ENCODE data around the gene PRDM13. TPM values are rescaled to one million over a fixed set of nuclear protein-coding genes. Genes with fewer than 3 reads are reported as not detected.

The PRDM13 gene
- total and polyA plus RNA-seq, 4 donors: not detected

GRCh38 chr6:99613705-99614429 is 7.2 kb downstream of the PRDM13 start:
- H3K9ac ChIP-seq (ENCODE audit: low read depth in 1 of 2, low read length in 2 of 2): no peak overlapping the region
- TF ChIP-seq NR2F2 (IDR thresholded peaks at IDR 0.05) (no peak), SP1 (IDR thresholded peaks at IDR 0.05) (no peak), HNF4A (conservative IDR thresholded peaks at IDR 0.05) (no peak), HNF4G (IDR thresholded peaks at IDR 0.05) (no peak), EGR1 (IDR thresholded peaks at IDR 0.05; ENCODE audit: low read depth in 2 of 2) (no peak), RXRA (IDR thresholded peaks at IDR 0.05) (no peak), ZBTB33 (IDR thresholded peaks at IDR 0.05) (no peak), CTCF (IDR thresholded peaks at IDR 0.05; ENCODE audit: low read depth, low read length, missing input control) (no peak), FOXA1 (IDR thresholded peaks at IDR 0.05) (no peak), RAD21 (IDR thresholded peaks at IDR 0.05) (no peak), TAF1 (conservative IDR thresholded peaks at IDR 0.05) (no peak), MAX (IDR thresholded peaks at IDR 0.05) (no peak), REST (IDR thresholded peaks at IDR 0.05) (no peak), GABPA (IDR thresholded peaks at IDR 0.05 in 1 of 2, conservative IDR thresholded peaks at IDR 0.05 in 1 of 2) (no peak), YY1 (IDR thresholded peaks at IDR 0.05) (no peak)
- peaks cover 12 to 22% (median 18%) of the 10 kb centered on the region in 4 donors for H3K4me1 ChIP-seq (ENCODE audit: control insufficient read depth in 4 of 4, insufficient read depth in 4 of 4, low read length in 3 of 4)
- no peak overlapping the region for H3K27ac ChIP-seq (ENCODE audit: low read depth in 1 of 2, low read length in 2 of 2)
- no peak for DNase-seq (ENCODE audit: low spot score)
- H3K27me3 ChIP-seq (ENCODE audit: control insufficient read depth in 4 of 4, insufficient read depth in 4 of 4, low read length in 3 of 4): peaks cover 9 to 38% (median 20%) of the 10 kb centered on the region in 4 donors
- peak overlapping the region; percentile 37 to 53 (median 48) for H3K4me3 ChIP-seq (ENCODE audit: low read depth in 1 of 3, low read length in 3 of 3)
- 2% methylated on average over 82 of the region's 82 CpGs for WGBS
- no peaks in the 10 kb centered on the region for H3K36me3 ChIP-seq (ENCODE audit: control insufficient read depth in 4 of 4, insufficient read depth in 3 of 4, low read depth in 1 of 4, low read length in 3 of 4)
- H3K9me3 ChIP-seq (ENCODE audit: control insufficient read depth in 4 of 4, low read length in 3 of 4): peaks cover 0 to 4% (median 0%) of the 10 kb centered on the region in 4 donors

Measured in liver (tissue), 9 donors.